CD4-positive, CD25-positive, alpha-beta regulatory T cell (primary cell): Measurements from ENCODE around the gene GSS. TPM values are rescaled to one million over a fixed set of nuclear protein-coding genes. Genes with fewer than 3 reads are reported as not detected.

Experiments used
- ATAC-seq, 2 donors: fragments of 150-1000 bp; cut with Tn5 transposase; one replicate each; pipeline ENCODE4 v1.10.0; 2021; ENCODE audit warnings: low read depth in 2 of 2, moderate number of reproducible peaks in 2 of 2, moderate library complexity in 1 of 2
- DNase-seq, 3 donors: peaks; one replicate each; pipeline versions ENCODE4 v3.0.0 to v3.0.0-alpha.2; 2012 to 2022; ENCODE audit warnings: mixed read lengths in 1 of 3
- H3K27ac ChIP-seq: one replicate; pipeline ENCODE4 v1.7.0; 2013; ENCODE audit warnings: mild to moderate bottlenecking, low read length; ENCODE audit not compliant: insufficient read depth, poor library complexity, severe bottlenecking
- H3K27me3 ChIP-seq: one replicate; pipeline ENCODE4 v1.7.0; 2013; ENCODE audit warnings: low read length; ENCODE audit not compliant: control insufficient read depth, insufficient read depth
- H3K36me3 ChIP-seq: one replicate; pipeline ENCODE4 v1.7.0; 2013; ENCODE audit warnings: mild to moderate bottlenecking, low read length, moderate library complexity; ENCODE audit not compliant: control insufficient read depth, insufficient read depth
- H3K4me1 ChIP-seq: 2 replicates; pipeline ENCODE4 v1.7.0; 2013; ENCODE audit warnings: mild to moderate bottlenecking, low read length; ENCODE audit not compliant: insufficient read depth, control insufficient read depth, poor library complexity, severe bottlenecking
- H3K4me3 ChIP-seq: one replicate; pipeline ENCODE4 v1.7.0; 2013; ENCODE audit warnings: low read depth, mild to moderate bottlenecking, low read length, moderate library complexity
- H3K9me3 ChIP-seq, 2 experiments: 1 replicate in 1 of 2; 2 replicates in 1 of 2; pipeline ENCODE4 v1.7.0; 2013; ENCODE audit warnings: low read length in 2 of 2, mild to moderate bottlenecking in 1 of 2, moderate library complexity in 1 of 2; ENCODE audit not compliant: control insufficient read depth in 2 of 2
- H3K27ac Mint-ChIP-seq, 3 donors: one replicate each; pipeline ENCODE4 v1.8.0; 2020 to 2022; ENCODE audit warnings: mild to moderate bottlenecking in 3 of 3, mixed read lengths in 3 of 3, moderate library complexity in 2 of 3
- H3K27me3 Mint-ChIP-seq: one replicate; pipeline ENCODE4 v1.8.0; 2022; ENCODE audit warnings: mild to moderate bottlenecking, mixed read lengths
- H3K36me3 Mint-ChIP-seq: one replicate; pipeline ENCODE4 v1.8.0; 2020; ENCODE audit warnings: mixed read lengths
- H3K4me1 Mint-ChIP-seq, 4 donors: one replicate each; pipeline ENCODE4 v1.8.0; 2020 to 2022; ENCODE audit warnings: mixed read lengths in 4 of 4, mild to moderate bottlenecking in 1 of 4
- H3K4me3 Mint-ChIP-seq, 4 donors: one replicate each; pipeline ENCODE4 v1.8.0; 2020 to 2022; ENCODE audit warnings: mild to moderate bottlenecking in 4 of 4, mixed read lengths in 4 of 4, moderate library complexity in 3 of 4
- H3K9me3 Mint-ChIP-seq, 7 donors: one replicate each; pipeline ENCODE4 v1.8.0; 2020 to 2022; ENCODE audit warnings: mixed read lengths in 7 of 7, mild to moderate bottlenecking in 3 of 7, moderate library complexity in 2 of 7
- polyA plus RNA-seq, 4 donors: library from polyadenylated mRNA; unstranded; fragments of 300-500 nt; fragmentation: Illumina TruSeq; gene quantifications; one replicate each; pipeline ENCODE4 v1.2.3, GENCODE V29; 2021
- total RNA-seq: library from RNA; stranded (reverse); gene quantifications from one replicate; pipeline ENCODE4 v1.2.3, GENCODE V29; 2022

The GSS gene
- total and polyA plus RNA-seq, 5 donors from 2014 or later = 26.0 to 33.0 (median 30.9) TPM

- Mint-ChIP-seq H3K4me3 (no peak overlapping the region), H3K27me3 (no peaks in the 10 kb centered on the region), H3K4me1 (peaks cover 0 to 4% (median 0%) of the 10 kb centered on the region in 4 donors), H3K9me3 (no peaks in the 10 kb centered on the region), H3K27ac (no peak overlapping the region), H3K36me3 (no peaks in the 10 kb centered on the region)
- H3K4me1 ChIP-seq = no peaks in the 10 kb centered on the region
- H3K27ac ChIP-seq = no peak overlapping the region
- H3K36me3 ChIP-seq = peaks cover 7% of the 10 kb centered on the region
- H3K9me3 ChIP-seq = no peaks in the 10 kb centered on the region
- ATAC-seq (no peak), DNase-seq (no peak)
- H3K4me3 ChIP-seq = no peak overlapping the region
- no peaks in the 10 kb centered on the region for H3K27me3 ChIP-seq
These were observed 34.6 kb upstream of the GSS start for GRCh38 chr20:34990231-34990630.

DNA sequence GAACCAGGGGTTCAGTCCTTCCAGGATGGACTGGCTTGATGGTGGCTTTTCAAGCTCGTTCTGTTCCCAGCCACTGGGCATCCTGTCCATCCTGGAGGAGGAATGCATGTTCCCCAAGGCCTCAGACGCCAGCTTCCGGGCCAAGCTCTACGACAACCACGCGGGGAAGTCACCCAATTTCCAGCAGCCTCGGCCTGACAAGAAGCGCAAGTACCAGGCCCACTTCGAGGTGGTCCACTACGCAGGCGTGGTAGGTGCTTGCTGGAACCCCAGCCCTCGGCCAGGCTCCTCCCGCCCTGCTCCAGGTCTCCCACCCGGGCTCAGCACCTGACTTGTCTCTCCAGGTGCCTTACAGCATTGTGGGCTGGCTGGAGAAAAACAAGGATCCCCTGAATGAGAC lies 34.1 kb upstream of the GSS start:
- Mint-ChIP-seq H3K27ac (peak overlapping the region in 1 of 3 donors; percentile 38), H3K9me3 (no peaks in the 10 kb centered on the region), H3K36me3 (no peaks in the 10 kb centered on the region), H3K27me3 (no peaks in the 10 kb centered on the region), H3K4me3 (no peak overlapping the region), H3K4me1 (peaks cover 0 to 4% (median 0%) of the 10 kb centered on the region in 4 donors)
- Histone ChIP-seq H3K36me3 (peaks cover 7% of the 10 kb centered on the region), H3K4me1 (no peaks in the 10 kb centered on the region), H3K9me3 (no peaks in the 10 kb centered on the region), H3K27me3 (no peaks in the 10 kb centered on the region), H3K4me3 (no peak overlapping the region), H3K27ac (no peak overlapping the region)
- DNase-seq (no peak), ATAC-seq (no peak)

- peaks cover under 1% of the 10 kb centered on the region for H3K27me3 Mint-ChIP-seq
- Histone ChIP-seq H3K4me1 (no peaks in the 10 kb centered on the region), H3K9me3 (no peaks in the 10 kb centered on the region), H3K4me3 (no peak overlapping the region), H3K36me3 (peaks cover 2% of the 10 kb centered on the region), H3K27ac (no peak overlapping the region), H3K27me3 (no peaks in the 10 kb centered on the region)
- no peak overlapping the region for H3K4me3 Mint-ChIP-seq
- peak overlapping the region in 1 of 3 donors; percentile 14 for H3K27ac Mint-ChIP-seq
- H3K4me1 Mint-ChIP-seq = peaks cover 0 to 4% (median 0%) of the 10 kb centered on the region in 4 donors
- no peaks in the 10 kb centered on the region for H3K9me3 Mint-ChIP-seq
- ATAC-seq = no peak
- no peak for DNase-seq
- H3K36me3 Mint-ChIP-seq = no peaks in the 10 kb centered on the region
These were observed 33.5 kb upstream of the GSS start for GRCh38 chr20:34989118-34989517.

DNA sequence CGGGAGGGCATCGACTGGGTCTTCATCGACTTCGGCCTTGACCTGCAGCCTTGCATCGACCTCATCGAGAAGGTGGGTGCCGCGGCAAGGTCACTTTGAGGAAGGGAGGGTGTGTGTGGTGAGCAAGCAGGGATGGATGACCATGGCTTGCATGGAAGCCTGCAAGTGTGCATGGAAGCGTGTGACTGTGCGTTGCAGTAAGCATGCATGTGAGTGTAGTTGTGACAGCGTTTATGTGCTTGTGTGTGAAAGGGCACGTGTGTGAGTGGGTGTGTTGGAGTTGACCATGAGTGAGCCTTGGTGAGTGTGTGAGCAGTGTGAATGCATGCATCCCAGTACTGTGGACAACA lies 32.6 kb upstream of the GSS start:
- H3K4me1 ChIP-seq = no peaks in the 10 kb centered on the region
- H3K9me3 ChIP-seq = no peaks in the 10 kb centered on the region
- H3K4me3 ChIP-seq = no peak overlapping the region
- peaks cover 2% of the 10 kb centered on the region for H3K36me3 ChIP-seq
- no peaks in the 10 kb centered on the region for H3K27me3 ChIP-seq
- Mint-ChIP-seq H3K4me1 (peaks cover 0 to 5% (median 0%) of the 10 kb centered on the region in 4 donors), H3K4me3 (no peak overlapping the region), H3K36me3 (no peaks in the 10 kb centered on the region), H3K27me3 (peaks cover 7% of the 10 kb centered on the region), H3K9me3 (no peaks in the 10 kb centered on the region), H3K27ac (peak overlapping the region in 2 of 3 donors; percentile 16 to 26)
- no peak for ATAC-seq
- H3K27ac ChIP-seq = no peak overlapping the region
- no peak for DNase-seq

- no peaks in the 10 kb centered on the region for H3K9me3 Mint-ChIP-seq
- no peaks in the 10 kb centered on the region for H3K27me3 ChIP-seq
- H3K9me3 ChIP-seq = no peaks in the 10 kb centered on the region
- H3K4me3 ChIP-seq = no peak overlapping the region
- H3K27ac ChIP-seq = no peak overlapping the region
- peaks cover 12% of the 10 kb centered on the region for H3K27me3 Mint-ChIP-seq
- no peaks in the 10 kb centered on the region for H3K4me1 ChIP-seq
- peaks cover 0 to 6% (median 0%) of the 10 kb centered on the region in 4 donors for H3K4me1 Mint-ChIP-seq
- no peak overlapping the region for H3K4me3 Mint-ChIP-seq
- peak overlapping the region in 2 of 3 donors; percentile 16 to 26 for H3K27ac Mint-ChIP-seq
- peaks cover 2% of the 10 kb centered on the region for H3K36me3 ChIP-seq
- DNase-seq (no peak), ATAC-seq (no peak)
- H3K36me3 Mint-ChIP-seq = no peaks in the 10 kb centered on the region
These were observed 31.9 kb upstream of the GSS start for GRCh38 chr20:34987288-34988190.

DNA sequence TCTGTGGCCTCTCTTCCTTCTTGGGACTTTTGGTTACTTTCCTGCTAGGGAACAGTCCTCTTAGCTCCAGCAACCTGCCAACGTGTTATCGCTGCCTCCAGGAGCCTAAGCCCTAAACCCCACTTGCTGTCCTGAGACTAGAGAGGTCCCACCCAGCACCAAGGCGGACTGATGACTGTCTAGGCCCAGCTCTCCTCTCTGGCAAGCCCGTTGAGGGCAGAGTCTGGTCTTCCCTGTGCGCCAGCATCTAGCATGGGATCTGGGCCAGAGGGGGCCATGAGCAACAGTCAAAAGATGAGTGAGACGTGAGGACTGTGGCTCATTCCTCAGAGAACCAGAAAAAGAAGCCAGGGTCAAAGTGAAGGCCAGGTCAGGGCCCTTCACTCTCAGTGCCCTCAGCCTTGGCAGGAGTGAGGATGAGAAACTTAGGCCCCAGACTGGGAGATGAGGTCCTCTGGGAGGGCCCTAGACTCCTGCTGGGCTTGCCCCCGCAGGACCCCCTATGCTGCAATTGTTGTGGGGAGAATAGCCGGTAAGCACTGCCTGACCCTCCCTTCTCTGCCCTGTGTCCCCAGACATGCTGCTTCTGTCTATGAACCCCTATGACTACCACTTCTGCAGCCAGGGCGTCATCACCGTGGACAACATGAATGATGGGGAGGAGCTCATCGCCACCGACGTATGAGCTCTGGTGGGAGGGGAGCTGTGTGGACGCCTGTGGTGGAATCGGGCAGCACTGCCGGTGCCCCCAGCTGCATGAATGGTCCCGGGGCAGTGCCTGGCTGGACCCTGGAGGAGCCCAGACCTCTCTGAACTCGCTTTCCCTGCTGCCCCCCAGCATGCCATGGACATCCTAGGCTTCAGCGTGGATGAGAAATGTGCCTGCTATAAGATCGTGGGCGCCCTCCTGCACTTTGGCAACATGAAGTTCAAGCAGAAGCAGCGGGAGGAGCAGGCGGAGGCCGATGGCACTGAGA lies 31.0 kb upstream of the GSS start:
- ATAC-seq = no peak
- Histone ChIP-seq H3K36me3 (peaks cover under 1% of the 10 kb centered on the region), H3K9me3 (no peaks in the 10 kb centered on the region), H3K27me3 (no peaks in the 10 kb centered on the region), H3K27ac (no peak overlapping the region), H3K4me3 (no peak overlapping the region), H3K4me1 (no peaks in the 10 kb centered on the region)
- no peaks in the 10 kb centered on the region for H3K9me3 Mint-ChIP-seq
- DNase-seq = no peak
- peak overlapping the region in 1 of 3 donors; percentile 55 for H3K27ac Mint-ChIP-seq
- H3K4me1 Mint-ChIP-seq = peaks cover 0 to 6% (median 0%) of the 10 kb centered on the region in 4 donors
- no peaks in the 10 kb centered on the region for H3K36me3 Mint-ChIP-seq
- no peak overlapping the region for H3K4me3 Mint-ChIP-seq
- peaks cover 19% of the 10 kb centered on the region for H3K27me3 Mint-ChIP-seq

GRCh38 chr20:34985461-34986310 lies 30.1 kb upstream of the GSS start:
- Mint-ChIP-seq H3K36me3 (no peaks in the 10 kb centered on the region), H3K27ac (peak overlapping the region in 2 of 3 donors; percentile 56 to 89), H3K4me3 (no peak overlapping the region), H3K9me3 (no peaks in the 10 kb centered on the region), H3K4me1 (peaks cover 0 to 6% (median 0%) of the 10 kb centered on the region in 4 donors), H3K27me3 (peaks cover 19% of the 10 kb centered on the region)
- Histone ChIP-seq H3K9me3 (no peaks in the 10 kb centered on the region), H3K4me3 (no peak overlapping the region), H3K27me3 (no peaks in the 10 kb centered on the region), H3K36me3 (no peaks in the 10 kb centered on the region), H3K4me1 (no peaks in the 10 kb centered on the region), H3K27ac (no peak overlapping the region)
- DNase-seq (no peak), ATAC-seq (no peak)
